ENCODE measurements around the gene C19orf33. TPM values are rescaled to one million over a fixed set of nuclear protein-coding genes. Genes with fewer than 3 reads are reported as not detected.
"Not testable (repeated sequence)": the region's sequence is repeated elsewhere in the genome, so short reads cannot be mapped to it uniquely, and the experiment has no call there.

Gene C19orf33
- 0.71 TPM in 1 of 2 replicates, not detected in the other for total RNA-seq

DNA sequence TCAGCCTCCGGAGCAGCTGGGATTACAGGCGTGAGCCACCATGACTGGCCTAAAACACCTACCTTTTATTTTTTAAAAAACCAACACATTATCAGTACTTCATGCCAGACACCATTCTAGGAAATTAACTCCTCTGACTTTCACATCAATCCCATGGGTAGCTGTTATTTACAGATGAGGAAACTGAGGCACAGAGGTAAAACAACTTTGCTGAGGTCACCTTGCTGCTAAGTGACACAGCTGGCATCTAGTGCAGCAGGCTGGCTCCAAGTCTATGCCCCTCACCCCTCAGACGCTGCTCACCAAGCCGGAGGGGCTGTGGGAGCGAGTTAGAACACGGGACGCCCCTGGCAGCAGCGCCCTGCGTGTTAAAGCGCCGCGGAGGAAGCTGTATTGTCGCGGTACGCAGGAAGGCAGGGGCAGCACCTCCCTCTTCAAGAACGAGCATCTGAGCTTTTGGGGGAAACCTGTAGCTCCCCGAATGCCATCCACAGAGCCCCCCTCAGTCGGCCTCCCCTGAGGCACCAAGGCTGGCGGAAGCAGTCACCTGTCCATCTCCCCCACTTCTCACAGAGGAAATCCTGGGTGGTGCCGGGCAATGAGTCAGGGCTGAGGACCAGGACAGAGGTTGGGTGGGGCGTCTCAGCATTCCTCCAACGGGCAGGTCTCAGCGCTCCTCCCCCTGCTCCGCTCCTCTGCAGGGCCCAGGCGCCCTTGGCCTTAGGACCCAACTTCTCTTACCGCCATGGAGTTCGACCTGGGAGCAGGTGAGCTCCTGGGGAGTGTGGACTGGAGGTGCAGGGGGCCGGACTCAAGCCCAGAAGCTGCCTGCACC lies at the start of gene C19orf33:
TSS of gene C19orf33 (plus strand) at position 735 of the 835 bp plus-strand sequence. CDS start at position 746, 11 bp downstream.
- peaks cover 10% of the 10 kb centered on the region for H3K36me3 Mint-ChIP-seq (ENCODE audit: low read depth)
- no peak for DNase-seq (ENCODE audit: low spot score)
- no peak within 1 kb of the TSS for H3K4me3 Mint-ChIP-seq
- no peaks in the 10 kb centered on the region for H3K9me3 Mint-ChIP-seq
- intact Hi-C loops (cut with micrococcal nuclease) = no loop called here
- no peak within 1 kb of the TSS for H3K27ac Mint-ChIP-seq
- no peaks in the 10 kb centered on the region for H3K27me3 Mint-ChIP-seq (ENCODE audit: insufficient read depth)
- no peaks in the 10 kb centered on the region for H3K4me1 Mint-ChIP-seq (ENCODE audit: low read depth)

DNA sequence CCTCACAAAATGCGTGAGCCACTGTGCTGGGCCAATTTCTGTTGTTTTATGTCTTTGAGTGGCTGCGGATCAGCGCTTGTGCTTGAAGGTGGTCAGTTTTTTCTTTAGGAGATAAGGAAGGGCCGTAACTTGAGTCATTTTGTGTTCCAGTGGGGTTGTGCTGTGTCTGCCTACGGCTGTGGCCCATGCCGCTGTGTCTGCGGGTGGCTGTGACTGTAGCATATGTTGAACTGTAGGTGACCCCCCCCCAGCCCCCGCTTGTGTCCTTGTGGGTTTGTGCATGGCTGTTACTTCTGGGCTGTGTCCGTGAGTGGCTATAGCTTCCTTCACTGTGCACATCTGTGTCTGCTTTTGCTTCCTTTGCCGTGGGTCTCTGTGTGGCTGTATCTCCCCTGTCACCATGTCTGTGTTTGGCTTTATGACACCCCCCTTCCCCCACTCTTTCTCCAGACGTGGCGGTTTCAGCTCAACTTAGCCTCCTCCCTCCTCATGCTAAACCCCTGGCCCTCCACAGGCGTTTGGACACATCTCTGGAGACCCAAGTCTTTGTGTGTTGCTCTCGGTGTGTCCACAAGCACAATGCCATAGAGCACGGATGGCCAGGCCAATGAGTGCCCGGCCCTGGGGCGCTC lies 48.6 kb upstream of the C19orf33 start:
- peaks cover 2% of the 10 kb centered on the region for H3K36me3 Mint-ChIP-seq (ENCODE audit: low read depth)
- intact Hi-C loops (cut with micrococcal nuclease) = loop anchor here (1.0 kb wide), 4 partner anchors 9 to 353 kb away; partner anchors contain the start of genes CATSPERG and SPINT2
- peaks cover 8% of the 10 kb centered on the region for H3K27me3 Mint-ChIP-seq (ENCODE audit: insufficient read depth)
- no peaks in the 10 kb centered on the region for H3K9me3 Mint-ChIP-seq
- peak overlapping the region; percentile 83 for H3K27ac Mint-ChIP-seq
- peak overlapping the region; percentile 83 for H3K4me3 Mint-ChIP-seq
- H3K4me1 Mint-ChIP-seq (ENCODE audit: low read depth) = peaks cover 34% of the 10 kb centered on the region
- DNase-seq (ENCODE audit: low spot score) = no peak

DNA sequence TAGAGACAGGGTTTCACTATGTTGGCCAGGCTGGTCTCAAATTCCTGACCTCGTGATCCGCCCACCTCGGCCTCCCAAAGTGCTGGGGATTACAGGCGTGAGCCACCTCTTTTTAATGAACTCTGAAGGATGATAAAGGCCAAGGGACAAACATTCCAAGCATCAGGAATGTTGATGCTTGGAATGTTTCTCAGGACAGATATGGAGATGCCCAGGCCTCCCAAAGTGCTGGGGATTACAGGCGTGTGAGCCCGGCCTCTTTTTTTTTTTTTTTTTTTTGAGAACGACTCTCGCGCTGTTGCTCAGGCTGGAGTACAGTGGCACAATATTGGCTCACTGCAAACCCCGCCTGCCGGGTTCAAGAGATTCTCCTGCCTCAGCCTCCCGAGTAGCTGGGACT lies 42.1 kb upstream of the C19orf33 start:
- H3K9me3 Mint-ChIP-seq; intact Hi-C loops (cut with micrococcal nuclease); DNase-seq (ENCODE audit: low spot score); H3K4me3 Mint-ChIP-seq; H3K27me3 Mint-ChIP-seq (ENCODE audit: insufficient read depth); H3K36me3 Mint-ChIP-seq (ENCODE audit: low read depth); H3K27ac Mint-ChIP-seq: not testable (repeated sequence)
- peaks cover 36% of the 10 kb centered on the region for H3K4me1 Mint-ChIP-seq (ENCODE audit: low read depth)

DNA sequence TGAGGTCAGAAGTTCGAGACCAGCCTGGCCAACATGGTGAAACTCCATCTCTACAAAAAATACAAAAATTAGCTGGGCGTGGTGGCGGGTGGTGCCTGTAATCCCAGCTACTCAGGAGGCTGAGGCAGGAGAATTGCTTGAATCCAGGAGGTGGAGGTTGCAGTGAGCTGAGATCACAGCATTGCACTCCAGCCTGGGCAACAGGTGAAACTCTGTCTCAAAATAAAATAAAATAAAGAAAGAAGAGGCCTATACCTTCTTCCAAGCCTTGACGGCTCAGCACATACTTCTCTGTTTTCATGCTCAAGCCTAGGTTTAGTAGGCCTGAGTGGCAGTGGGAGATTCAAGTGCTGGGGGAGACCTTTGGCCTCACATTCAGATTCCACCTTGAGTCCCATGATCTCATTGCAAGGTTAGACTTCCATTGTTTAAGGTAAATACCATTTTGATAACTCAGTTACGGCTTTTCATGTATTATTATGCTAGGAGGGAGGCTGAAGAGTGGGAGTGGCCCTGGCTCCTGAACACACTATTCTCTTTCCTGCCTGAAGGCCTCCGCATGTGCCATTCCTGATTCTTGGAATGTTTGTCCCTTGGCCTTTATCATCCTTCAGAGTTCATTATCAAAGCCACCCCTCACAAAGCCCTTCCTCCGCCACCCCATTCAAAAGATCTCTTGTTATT lies 41.3 kb upstream of the C19orf33 start:
- no peaks in the 10 kb centered on the region for H3K27me3 Mint-ChIP-seq (ENCODE audit: insufficient read depth)
- H3K4me3 Mint-ChIP-seq = peak overlapping the region; percentile 37
- H3K27ac Mint-ChIP-seq = peak overlapping the region; percentile 86
- peaks cover 40% of the 10 kb centered on the region for H3K4me1 Mint-ChIP-seq (ENCODE audit: low read depth)
- no peaks in the 10 kb centered on the region for H3K36me3 Mint-ChIP-seq (ENCODE audit: low read depth)
- no peaks in the 10 kb centered on the region for H3K9me3 Mint-ChIP-seq
- no peak for DNase-seq (ENCODE audit: low spot score)
- intact Hi-C loops (cut with micrococcal nuclease) = no loop called here

DNA sequence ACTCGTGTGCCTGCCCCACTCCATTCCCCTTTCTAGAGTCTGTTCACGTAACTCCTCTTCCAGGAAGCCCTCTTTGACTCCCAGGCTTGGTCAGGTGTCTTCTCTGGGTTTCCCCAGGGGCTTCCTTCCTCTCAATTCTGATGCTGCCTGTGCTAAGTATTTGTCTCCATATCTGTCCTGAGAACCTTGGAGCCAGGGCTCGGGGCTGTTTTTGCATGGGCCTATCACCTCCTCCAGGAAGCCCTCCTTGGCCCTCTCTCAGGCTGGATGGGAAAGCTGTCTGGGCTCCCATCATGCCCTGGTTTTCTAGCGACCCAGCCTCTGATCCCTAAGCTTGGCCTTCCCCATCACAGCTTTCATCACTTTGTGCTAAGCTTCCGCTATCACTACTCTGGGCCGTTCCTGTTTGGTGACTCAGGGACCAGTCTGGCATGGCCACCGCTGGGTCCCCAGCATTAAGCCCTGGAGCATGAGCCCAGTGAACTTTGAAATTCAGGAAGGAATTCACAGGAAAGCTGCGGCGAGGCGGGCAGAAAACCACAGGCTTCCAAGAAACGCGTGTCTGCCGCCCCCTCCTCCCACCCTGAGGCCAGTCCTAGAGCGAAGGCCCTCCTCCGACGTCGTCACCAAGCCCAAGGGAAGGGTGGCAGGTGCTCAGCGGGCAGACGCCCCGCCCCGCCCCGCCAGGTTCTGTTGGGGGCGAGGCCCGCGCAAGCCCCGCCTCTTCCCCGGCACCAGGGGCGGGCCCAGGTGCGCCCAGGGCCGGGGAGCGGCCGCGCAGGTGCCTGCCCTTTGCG lies 40.2 kb upstream of the C19orf33 start:
- Mint-ChIP-seq H3K27ac (peak overlapping the region; percentile 98), H3K9me3 (no peaks in the 10 kb centered on the region), H3K4me3 (peak overlapping the region; percentile 90), H3K27me3 (ENCODE audit: insufficient read depth) (no peaks in the 10 kb centered on the region), H3K36me3 (ENCODE audit: low read depth) (no peaks in the 10 kb centered on the region), H3K4me1 (ENCODE audit: low read depth) (peaks cover 51% of the 10 kb centered on the region)
- DNase-seq (ENCODE audit: low spot score) = peak; percentile 74
- intact Hi-C loops (cut with micrococcal nuclease) = loop anchor here (1.0 to 2.0 kb wide), 6 partner anchors 8 to 110 kb away; partner anchors contain the start of genes CATSPERG, PPP1R14A and PSMD8

DNA sequence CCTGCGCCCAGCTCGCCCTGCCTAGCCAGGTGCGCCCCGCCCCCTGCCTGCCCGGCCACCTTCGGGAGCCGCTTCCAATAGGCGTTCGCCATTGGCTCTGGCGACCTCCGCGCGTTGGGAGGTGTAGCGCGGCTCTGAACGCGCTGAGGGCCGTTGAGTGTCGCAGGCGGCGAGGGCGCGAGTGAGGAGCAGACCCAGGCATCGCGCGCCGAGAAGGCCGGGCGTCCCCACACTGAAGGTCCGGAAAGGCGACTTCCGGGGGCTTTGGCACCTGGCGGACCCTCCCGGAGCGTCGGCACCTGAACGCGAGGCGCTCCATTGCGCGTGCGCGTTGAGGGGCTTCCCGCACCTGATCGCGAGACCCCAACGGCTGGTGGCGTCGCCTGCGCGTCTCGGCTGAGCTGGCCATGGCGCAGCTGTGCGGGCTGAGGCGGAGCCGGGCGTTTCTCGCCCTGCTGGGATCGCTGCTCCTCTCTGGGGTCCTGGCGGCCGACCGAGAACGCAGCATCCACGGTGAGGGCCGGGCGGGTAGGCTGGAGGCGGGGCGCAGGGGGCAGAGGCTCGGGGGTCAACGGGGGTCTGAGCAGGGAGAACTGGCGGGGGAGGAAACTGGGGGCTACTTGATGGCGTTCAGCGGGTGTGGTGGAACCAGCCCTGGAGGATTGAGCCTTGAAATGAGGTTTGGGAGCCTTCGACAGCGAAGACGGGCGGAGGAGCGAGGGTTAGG lies 39.4 kb upstream of the C19orf33 start, which contains the start of gene SPINT2:
TSS of gene SPINT2 (plus strand) at position 88 of the 727 bp plus-strand sequence. CDS start at position 408, 320 bp downstream.
- no peak for DNase-seq (ENCODE audit: low spot score)
- Mint-ChIP-seq H3K9me3 (no peaks in the 10 kb centered on the region), H3K36me3 (ENCODE audit: low read depth) (no peaks in the 10 kb centered on the region), H3K27ac (peak within 1 kb of the TSS; percentile 98), H3K4me1 (ENCODE audit: low read depth) (peaks cover 53% of the 10 kb centered on the region), H3K27me3 (ENCODE audit: insufficient read depth) (no peaks in the 10 kb centered on the region), H3K4me3 (peak within 1 kb of the TSS; percentile 94)
- intact Hi-C loops (cut with micrococcal nuclease) = loop anchor here (1.0 to 2.0 kb wide), 6 partner anchors 8 to 110 kb away; partner anchors contain the start of genes CATSPERG, PPP1R14A and PSMD8

DNA sequence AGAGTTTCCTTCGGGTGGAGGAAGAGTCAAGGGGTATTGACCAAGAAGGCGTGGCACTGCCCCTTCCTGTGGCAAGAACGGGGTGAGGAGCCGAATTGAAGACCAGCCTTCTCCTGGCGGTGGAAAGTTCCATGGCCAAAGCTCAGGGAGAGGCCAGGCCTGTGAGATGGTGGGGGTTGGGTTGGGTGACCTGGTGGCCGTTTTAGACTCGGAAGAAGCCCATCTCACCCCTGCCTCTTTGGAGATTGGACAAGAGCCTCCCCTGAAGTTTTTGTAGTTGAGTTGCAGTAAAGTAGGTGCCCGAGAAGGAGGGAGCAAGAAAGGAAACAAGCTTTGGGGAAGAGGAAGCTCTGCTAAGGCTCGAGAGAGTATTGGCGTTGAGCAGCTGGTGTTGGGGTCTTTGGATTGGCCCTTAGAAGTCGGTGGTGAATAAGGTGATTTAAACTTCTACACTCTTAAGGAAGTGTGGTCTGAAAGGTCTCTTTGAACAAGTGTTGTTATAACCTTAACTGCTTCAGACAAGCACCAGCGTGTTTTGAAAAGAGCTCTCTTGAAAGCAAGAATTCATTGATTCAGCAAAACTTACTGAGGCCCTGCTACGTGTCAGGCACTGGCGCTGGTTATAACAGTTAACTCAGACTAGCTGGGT lies 38.7 kb upstream of the C19orf33 start:
- Mint-ChIP-seq H3K9me3 (no peaks in the 10 kb centered on the region), H3K4me3 (peak overlapping the region; percentile 94), H3K4me1 (ENCODE audit: low read depth) (peaks cover 57% of the 10 kb centered on the region), H3K27ac (peak overlapping the region; percentile 93), H3K36me3 (ENCODE audit: low read depth) (no peaks in the 10 kb centered on the region), H3K27me3 (ENCODE audit: insufficient read depth) (no peaks in the 10 kb centered on the region)
- no peak for DNase-seq (ENCODE audit: low spot score)
- intact Hi-C loops (cut with micrococcal nuclease) = loop anchor here (2.0 kb wide), 1 partner anchor 21 kb away; no protein-coding TSS in a partner anchor

DNA sequence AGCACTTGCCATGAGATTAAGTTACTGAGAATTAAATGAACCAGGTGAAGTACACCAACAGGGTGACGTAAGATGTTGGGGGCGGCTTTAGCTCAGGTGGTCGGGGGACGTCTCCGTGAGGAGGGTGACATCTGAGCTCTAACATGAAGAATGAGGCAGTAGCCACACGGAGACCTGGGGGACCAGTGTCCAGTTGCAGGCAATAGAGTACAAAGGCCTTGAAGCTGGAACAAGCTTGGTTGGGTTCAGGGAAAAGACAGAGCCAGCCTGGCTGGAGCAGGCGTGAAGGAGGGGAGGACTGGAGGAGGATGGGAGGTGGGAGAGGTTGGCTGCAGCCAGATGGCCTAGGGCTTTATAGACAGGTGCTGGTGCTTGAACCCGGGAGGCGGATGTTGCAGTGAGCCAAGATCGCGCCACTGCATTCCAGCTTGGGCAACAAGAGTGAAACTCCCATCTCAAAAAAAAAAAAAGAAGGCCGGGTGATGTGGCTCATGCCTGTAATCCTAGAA lies 38.1 kb upstream of the C19orf33 start:
- H3K27ac Mint-ChIP-seq = peak overlapping the region; percentile 93
- intact Hi-C loops (cut with micrococcal nuclease) = loop anchor here (2.0 kb wide), 1 partner anchor 21 kb away; no protein-coding TSS in a partner anchor
- peaks cover 57% of the 10 kb centered on the region for H3K4me1 Mint-ChIP-seq (ENCODE audit: low read depth)
- peak overlapping the region; percentile 94 for H3K4me3 Mint-ChIP-seq
- no peaks in the 10 kb centered on the region for H3K27me3 Mint-ChIP-seq (ENCODE audit: insufficient read depth)
- DNase-seq (ENCODE audit: low spot score) = no peak
- H3K36me3 Mint-ChIP-seq (ENCODE audit: low read depth) = no peaks in the 10 kb centered on the region
- H3K9me3 Mint-ChIP-seq = no peaks in the 10 kb centered on the region

DNA sequence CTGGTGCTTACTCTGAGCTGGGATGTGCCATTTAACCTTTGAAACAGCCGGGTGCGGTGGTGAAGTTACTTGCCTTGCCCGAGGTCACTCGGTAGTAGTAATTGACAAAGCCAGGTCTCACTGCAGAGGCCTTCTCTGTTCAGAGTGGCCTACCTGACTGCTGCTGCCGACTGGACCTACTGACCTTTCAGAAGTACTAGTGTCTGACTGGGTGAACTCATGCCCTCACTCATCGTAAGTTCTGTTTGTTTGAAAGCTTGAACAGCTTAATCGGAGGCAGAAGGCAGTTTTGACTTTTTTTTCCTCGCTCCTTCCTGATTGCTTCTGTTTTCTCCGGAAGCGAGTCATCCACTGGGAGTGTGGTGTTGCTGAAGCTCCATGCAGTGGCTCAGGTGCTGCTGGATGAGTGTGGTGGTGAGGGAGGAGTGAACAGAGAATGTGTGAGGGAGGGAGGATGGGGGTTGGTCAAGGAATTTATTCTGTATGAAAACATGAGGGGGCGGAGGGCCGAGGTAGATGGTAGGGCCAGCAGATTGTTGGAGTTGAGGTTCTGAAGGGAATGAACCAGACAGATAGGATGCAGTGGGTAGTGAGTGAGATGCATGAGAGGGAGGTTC lies 37.0 kb upstream of the C19orf33 start:
- peak overlapping the region; percentile 13 for H3K27ac Mint-ChIP-seq
- H3K27me3 Mint-ChIP-seq (ENCODE audit: insufficient read depth) = no peaks in the 10 kb centered on the region
- no peaks in the 10 kb centered on the region for H3K36me3 Mint-ChIP-seq (ENCODE audit: low read depth)
- peaks cover 57% of the 10 kb centered on the region for H3K4me1 Mint-ChIP-seq (ENCODE audit: low read depth)
- intact Hi-C loops (cut with micrococcal nuclease) = no loop called here
- H3K9me3 Mint-ChIP-seq = no peaks in the 10 kb centered on the region
- no peak for DNase-seq (ENCODE audit: low spot score)
- H3K4me3 Mint-ChIP-seq = peak overlapping the region; percentile 34

DNA sequence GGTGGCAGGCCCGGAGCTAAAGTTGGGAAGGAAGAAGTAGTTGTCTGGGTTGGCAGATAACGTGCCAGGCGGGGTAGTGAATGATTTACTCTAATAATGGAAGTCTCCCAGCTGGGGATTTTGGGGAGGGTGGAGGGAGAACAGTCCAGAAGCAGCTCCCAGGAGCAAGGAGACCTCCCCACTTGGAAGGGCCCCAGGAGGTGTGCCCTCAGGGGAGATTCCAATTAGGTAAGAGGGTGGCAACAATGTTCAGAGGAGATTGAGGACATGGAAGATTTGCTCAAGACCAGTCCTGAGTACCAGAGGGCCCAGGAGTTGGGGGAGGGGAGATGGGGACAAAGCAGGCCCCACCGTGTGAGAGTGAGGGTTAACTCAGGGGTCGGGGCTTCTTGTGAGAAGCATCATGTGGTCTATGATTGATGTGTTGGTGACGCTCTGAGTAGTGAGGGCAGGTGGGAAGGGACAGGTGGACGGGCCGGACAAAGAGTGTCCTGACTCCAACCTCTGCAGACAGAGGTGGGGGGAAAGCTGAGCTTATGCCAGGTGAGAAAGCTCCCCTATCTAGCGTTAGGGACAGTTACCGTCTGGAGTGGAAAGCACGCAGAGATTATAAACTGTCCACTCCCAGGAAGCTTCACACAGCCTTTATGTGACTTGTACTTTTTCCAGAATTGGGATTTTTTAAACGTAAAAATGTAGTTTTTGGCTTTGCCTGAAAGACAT lies 36.1 kb upstream of the C19orf33 start:
- Mint-ChIP-seq H3K9me3 (no peaks in the 10 kb centered on the region), H3K27ac (peak overlapping the region; percentile 32), H3K4me3 (no peak overlapping the region), H3K27me3 (ENCODE audit: insufficient read depth) (no peaks in the 10 kb centered on the region), H3K4me1 (ENCODE audit: low read depth) (peaks cover 54% of the 10 kb centered on the region), H3K36me3 (ENCODE audit: low read depth) (no peaks in the 10 kb centered on the region)
- no peak for DNase-seq (ENCODE audit: low spot score)
- intact Hi-C loops (cut with micrococcal nuclease) = no loop called here

Data from activated T-helper 1 cell treated with anti-CD3 and anti-CD28 coated beads, Interleukin-12 subunit alpha, Interleukin-12 subunit beta, Interleukin-2, Interleukin-4 antibody, amounts not matched to agents 30 ng/mL and 10 ng/mL and 1 ng/mL, durations not matched to agents 14 hours and 24 hours and 36 hours (primary cell).